Ishikawa (cell line): ENCODE data around the gene TRRAP.

Experiments used
- CEBPB ChIP-seq: IDR thresholded peaks from 2 replicates; pipeline ENCODE4 v1.6.1; 2012
- CREB1 ChIP-seq: IDR thresholded peaks from 2 replicates; pipeline ENCODE4 v1.6.1; 2012; ENCODE audit warnings: low read depth
- EGR1 ChIP-seq: IDR thresholded peaks from 2 replicates; pipeline ENCODE4 v1.6.1; 2012
- EP300 ChIP-seq: IDR thresholded peaks from 2 replicates; pipeline ENCODE4 v1.6.1; 2012; ENCODE audit warnings: borderline replicate concordance
- FOXM1 ChIP-seq: IDR thresholded peaks from 2 replicates; pipeline ENCODE4 v1.6.1; 2012; ENCODE audit warnings: low read depth, borderline replicate concordance
- MAX ChIP-seq: IDR thresholded peaks from 2 replicates; pipeline ENCODE4 v1.6.1; 2012
- NFIC ChIP-seq: IDR thresholded peaks from 2 replicates; pipeline ENCODE4 v1.6.1; 2012
- RAD21 ChIP-seq: IDR thresholded peaks from 2 replicates; pipeline ENCODE4 v1.6.1; 2012; ENCODE audit warnings: low read depth
- REST ChIP-seq: IDR thresholded peaks from 2 replicates; pipeline ENCODE4 v1.6.1; 2012; ENCODE audit warnings: low read depth, mild to moderate bottlenecking
- TAF1 ChIP-seq: IDR thresholded peaks from 2 replicates; pipeline ENCODE4 v1.6.1; 2012; ENCODE audit warnings: low read depth, mild to moderate bottlenecking
- TCF12 ChIP-seq: IDR thresholded peaks from 2 replicates; pipeline ENCODE4 v1.6.1; 2012; ENCODE audit warnings: low read depth
- TEAD4 ChIP-seq: IDR thresholded peaks from 2 replicates; pipeline ENCODE4 v1.6.1; 2012
- YY1 ChIP-seq: IDR thresholded peaks from 2 replicates; pipeline ENCODE4 v1.6.1; 2012; ENCODE audit warnings: low read depth
- ZBTB7A ChIP-seq: IDR thresholded peaks from 2 replicates; pipeline ENCODE4 v1.6.1; 2012; ENCODE audit warnings: low read depth
- TF ChIP-seq, protein P1 (sequence below): IDR thresholded peaks from 2 replicates; pipeline ENCODE4 v1.6.1; 2012

TRRAP gene

GRCh38 chr7:98878365-98879197, at the start of gene TRRAP:
Gene TRRAP, plus strand, starts transcription at chr7:98878532. Its CDS starts 2,619 bp downstream, at chr7:98881151.
- peak; percentile 48 for TF ChIP-seq TAF1
- 0 out of 2 replicates have a peak, but pooled peaks have one; percentile 8 for TF ChIP-seq MAX
- peak; percentile 96 for TF ChIP-seq EGR1
- TF ChIP-seq EP300: 0 out of 2 replicates have a peak, but pooled peaks have one; percentile 16
- TF ChIP-seq TCF12: 0 out of 2 replicates have a peak, but pooled peaks have one; percentile 32
- TF ChIP-seq TEAD4: no peak
- peak; percentile 74 for TF ChIP-seq ZBTB7A
- TF ChIP-seq RAD21: no peak

DNA sequence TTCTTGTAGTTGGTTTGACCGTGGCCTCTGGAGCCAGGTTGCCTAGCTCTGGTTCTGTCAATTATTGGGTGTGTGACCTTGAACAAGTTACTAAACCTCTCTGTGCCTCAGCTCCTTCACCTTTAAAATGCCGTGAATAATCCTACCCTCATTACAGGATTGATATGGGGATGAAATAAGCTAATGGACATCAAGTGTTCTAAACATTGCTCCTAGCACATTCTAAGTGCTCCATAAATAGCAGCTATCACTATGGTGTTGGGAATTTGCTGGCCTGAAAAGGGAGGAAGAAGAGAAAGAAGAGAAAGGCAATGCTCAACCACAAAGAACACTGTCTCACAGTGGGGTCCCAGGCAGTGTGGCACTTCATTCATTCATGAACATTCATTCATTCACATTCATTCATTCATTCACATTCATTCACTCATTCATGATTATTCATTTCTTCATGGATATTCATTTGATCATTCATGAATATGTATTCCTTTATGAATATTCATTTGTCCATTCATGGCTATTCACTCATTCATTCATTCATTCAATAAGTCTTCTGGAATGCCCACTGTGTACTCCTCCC, 47.3 kb upstream of the TRRAP start:
- TF ChIP-seq YY1: no peak
- TF ChIP-seq CEBPB: no peak
- TF ChIP-seq EGR1: no peak
- TF ChIP-seq REST: no peak
- TF ChIP-seq EP300: no peak
- TF ChIP-seq ZBTB7A: no peak
- no peak for TF ChIP-seq TAF1
- TF ChIP-seq, protein P1, sequence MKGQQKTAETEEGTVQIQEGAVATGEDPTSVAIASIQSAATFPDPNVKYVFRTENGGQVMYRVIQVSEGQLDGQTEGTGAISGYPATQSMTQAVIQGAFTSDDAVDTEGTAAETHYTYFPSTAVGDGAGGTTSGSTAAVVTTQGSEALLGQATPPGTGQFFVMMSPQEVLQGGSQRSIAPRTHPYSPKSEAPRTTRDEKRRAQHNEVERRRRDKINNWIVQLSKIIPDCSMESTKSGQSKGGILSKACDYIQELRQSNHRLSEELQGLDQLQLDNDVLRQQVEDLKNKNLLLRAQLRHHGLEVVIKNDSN: no peak
- no peak for TF ChIP-seq CREB1

GRCh38 chr7:98831641-98832221, 46.6 kb upstream of the TRRAP start:
- TF ChIP-seq YY1 (no peak), RAD21 (peak; percentile 34; the same call in 1 of the 2 replicates)

- no peak for TF ChIP-seq CREB1
- no peak for TF ChIP-seq EP300
- TF ChIP-seq FOXM1: no peak
- no peak for TF ChIP-seq ZBTB7A
- no peak for TF ChIP-seq TAF1
- TF ChIP-seq, protein P1: no peak
- TF ChIP-seq RAD21: no peak
Measured at GRCh38 chr7:98833022-98833421, 45.3 kb upstream of the TRRAP start.

- TF ChIP-seq TEAD4 (no peak), EGR1 (no peak), REST (no peak), MAX (no peak), NFIC (no peak), CEBPB (no peak), ZBTB7A (no peak), EP300 (no peak), CREB1 (no peak), YY1 (no peak), RAD21 (no peak), TCF12 (no peak), FOXM1 (no peak), TAF1 (no peak)
- TF ChIP-seq, protein P1: no peak
Measured at GRCh38 chr7:98834949-98835348, 43.4 kb upstream of the TRRAP start.
